T follicular helper cell (primary cell): ENCODE data around the gene TMEM255B.

Experiments
- DNase-seq: peaks from one replicate; pipeline ENCODE4 v3.0.0-alpha.2; 2020; ENCODE audit warnings: low read depth
- total RNA-seq, 2 experiments: gene quantifications; one replicate each; lab custom pipeline; 2026; lab: John Stamatoyannopoulos, UW

The TMEM255B gene
- 0.54 to 0.83 reads per million in 2 experiments for total RNA-seq

DNA sequence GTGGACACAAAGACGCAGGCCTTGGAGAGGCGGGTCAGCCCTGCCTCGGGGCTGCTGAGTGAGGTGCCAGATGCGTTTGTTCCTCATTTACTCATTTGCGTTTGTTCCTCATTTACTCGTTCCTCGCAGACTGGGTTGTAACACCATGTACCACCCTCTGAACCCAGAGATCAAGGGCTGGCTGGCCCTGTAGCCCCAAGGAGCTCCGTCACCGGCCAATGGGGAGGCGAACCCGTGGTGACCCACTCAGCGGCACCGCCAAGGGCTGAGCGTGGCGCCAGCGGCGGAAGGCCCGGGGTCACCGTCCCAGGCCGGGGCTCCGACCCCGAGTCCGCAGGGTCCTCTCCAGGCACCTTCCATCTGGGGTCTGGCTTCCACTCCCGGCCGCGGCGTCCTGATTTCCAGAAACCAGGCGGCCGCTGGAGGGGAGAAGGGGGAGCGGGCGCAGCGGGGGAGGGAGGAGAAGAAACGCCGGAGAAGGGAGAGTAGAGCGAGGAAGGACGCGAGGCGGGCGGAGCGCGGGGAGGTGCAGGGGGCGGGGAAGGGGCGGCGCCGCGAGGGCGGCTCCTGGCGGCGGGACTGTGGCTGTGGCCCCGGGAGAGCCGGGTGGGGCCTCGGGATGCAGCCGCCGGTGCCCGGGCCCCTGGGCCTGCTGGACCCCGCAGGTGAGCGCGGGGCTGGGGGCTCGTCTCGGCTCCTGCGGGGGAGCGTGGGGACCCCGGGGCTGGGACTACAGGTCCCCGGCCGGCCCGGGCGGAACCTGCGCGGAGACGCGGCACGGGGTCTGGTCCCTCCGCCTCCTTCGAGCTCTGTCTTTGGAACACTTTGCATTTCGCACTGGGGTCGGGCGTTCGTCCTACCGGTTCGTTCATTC, at the start of gene TMEM255B:
Gene TMEM255B, plus strand, starts transcription at position 576 of the 874 bp plus-strand sequence. Its CDS starts 44 bp downstream, at position 620.
- peak; percentile 62 for DNase-seq

DNA sequence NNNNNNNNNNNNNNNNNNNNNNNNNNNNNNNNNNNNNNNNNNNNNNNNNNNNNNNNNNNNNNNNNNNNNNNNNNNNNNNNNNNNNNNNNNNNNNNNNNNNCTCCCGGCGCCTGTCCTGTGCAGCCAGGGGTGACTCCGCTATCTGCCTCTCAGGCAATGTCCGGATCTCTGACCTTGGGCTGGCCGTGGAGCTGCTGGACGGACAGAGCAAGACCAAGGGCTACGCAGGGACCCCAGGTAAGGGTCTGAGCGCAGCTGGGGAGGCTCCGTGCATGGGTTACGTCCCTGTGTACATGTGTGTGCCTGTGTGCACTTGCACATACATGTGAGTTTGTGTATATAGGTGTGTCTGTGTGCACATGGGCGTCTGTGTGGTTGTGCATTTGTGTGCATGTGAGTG, 36.1 kb upstream of the TMEM255B start:
- DNase-seq = no peak

DNA sequence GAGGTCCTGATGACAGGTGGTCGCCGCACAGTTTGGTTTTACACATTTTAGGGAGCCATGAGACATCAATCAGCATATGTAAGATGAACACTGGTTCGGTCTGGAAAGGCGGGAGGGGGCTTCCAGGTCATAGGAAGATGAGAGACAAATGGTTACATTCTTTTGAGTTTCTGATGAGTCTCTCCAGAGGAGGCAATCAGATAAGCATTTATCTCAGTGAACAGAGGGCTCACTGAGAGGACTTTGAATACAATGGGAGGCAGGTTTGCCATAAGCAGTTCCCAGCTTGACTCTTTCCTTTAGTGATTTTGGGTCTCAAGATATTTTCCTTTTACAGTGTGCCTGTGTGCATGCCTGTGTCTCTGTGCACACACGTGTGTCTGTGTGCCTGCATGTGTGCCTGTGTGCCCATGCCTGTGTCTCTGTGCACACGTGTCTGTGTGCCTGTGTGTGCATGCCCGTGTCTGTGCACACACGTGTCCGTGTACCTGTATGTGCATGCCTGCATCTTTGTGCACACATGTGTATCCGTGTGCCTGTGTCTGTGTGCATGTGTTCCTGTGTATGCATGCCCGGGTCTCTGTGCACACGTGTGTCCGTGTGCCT, 35.5 kb upstream of the TMEM255B start:
- no peak for DNase-seq

DNA sequence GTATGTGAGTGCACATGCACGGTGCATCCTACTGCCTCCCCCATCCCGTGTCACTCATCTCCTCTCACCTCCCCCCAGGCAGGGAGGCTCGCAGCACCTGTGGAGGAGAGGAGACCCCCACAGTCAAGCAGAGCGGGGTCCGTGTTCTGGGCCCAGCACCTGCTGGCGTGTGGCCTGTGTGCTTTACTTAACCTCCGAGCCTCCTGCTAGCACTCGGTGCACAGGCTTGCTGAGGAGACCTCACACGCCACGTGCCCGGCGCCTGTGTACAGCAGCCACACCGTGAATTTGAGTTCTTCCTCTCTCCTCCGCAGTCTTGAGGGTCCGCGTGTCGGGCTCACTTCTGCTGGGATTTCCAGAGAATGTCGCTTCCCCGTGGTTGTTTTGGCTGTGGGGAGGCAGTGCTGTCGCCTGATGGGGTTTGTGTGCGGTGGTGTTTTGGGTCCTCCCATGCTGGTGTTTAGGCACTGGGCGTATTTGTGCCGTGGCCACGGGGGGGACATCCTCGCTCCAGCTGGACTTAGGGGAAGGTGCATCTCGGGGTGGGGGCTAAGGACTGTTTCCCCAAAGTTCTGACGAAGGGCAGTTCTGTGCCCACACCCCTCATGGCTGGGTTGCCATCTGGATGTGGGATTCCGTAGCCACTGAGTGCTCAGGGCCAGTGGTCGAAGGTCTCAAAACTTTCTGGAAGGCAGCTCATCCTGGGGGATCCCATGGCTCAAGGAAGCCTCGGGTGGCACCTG, 34.8 kb upstream of the TMEM255B start:
- DNase-seq = no peak

DNA sequence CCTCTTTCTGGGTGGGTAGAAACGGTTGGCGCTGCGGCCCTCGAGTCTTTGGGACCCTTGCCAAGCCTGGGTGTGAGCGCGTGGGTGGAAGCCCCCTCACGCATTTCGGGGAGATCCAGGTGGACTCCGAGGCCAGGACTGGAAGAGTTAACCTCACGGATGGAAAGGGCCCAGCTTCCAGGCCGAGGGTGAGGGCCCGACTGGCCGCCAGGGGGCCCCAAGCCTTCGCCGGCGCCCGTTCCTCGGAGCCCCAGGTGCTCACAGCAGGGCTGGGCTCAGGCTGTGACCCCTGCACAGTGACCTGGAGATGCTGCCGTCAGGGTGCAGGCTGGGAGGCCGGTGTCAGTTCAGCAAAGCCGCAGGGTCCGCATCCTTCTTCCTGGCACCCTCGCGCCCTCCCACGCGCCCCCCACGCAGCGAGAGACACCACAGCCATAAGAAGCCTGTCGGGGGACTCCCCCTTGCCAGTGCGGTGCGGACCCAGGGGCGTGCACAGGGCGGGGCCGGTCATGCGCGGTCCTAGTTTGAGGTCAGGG, 34.2 kb upstream of the TMEM255B start:
- peak; percentile 85 for DNase-seq

DNA sequence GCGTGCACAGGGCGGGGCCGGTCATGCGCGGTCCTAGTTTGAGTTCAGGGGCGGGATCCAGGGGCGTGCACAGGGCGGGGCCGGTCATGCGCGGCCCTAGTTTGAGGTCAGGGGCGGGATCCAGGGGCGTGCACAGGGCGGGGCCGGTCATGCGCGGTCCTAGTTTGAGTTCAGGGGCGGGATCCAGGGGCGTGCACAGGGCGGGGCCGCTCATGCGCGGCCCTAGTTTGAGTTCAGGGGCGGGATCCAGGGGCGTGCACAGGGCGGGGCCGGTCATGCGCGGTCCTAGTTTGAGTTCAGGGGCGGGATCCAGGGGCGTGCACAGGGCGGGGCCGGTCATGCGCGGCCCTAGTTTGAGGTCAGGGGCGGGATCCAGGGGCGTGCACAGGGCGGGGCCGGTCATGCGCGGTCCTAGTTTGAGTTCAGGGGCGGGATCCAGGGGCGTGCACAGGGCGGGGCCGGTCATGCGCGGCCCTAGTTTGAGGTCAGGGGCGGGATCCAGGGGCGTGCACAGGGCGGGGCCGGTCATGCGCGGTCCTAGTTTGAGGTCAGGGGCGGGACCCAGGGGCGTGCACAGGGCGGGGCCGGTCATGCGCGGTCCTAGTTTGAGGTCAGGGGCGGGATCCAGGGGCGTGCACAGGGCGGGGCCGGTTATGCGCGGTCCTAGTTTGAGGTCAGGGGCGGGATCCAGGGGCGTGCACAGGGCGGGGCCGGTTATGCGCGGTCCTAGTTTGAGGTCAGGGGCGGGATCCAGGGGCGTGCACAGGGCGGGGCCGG, 33.5 kb upstream of the TMEM255B start:
- peak; percentile 71 for DNase-seq

DNA sequence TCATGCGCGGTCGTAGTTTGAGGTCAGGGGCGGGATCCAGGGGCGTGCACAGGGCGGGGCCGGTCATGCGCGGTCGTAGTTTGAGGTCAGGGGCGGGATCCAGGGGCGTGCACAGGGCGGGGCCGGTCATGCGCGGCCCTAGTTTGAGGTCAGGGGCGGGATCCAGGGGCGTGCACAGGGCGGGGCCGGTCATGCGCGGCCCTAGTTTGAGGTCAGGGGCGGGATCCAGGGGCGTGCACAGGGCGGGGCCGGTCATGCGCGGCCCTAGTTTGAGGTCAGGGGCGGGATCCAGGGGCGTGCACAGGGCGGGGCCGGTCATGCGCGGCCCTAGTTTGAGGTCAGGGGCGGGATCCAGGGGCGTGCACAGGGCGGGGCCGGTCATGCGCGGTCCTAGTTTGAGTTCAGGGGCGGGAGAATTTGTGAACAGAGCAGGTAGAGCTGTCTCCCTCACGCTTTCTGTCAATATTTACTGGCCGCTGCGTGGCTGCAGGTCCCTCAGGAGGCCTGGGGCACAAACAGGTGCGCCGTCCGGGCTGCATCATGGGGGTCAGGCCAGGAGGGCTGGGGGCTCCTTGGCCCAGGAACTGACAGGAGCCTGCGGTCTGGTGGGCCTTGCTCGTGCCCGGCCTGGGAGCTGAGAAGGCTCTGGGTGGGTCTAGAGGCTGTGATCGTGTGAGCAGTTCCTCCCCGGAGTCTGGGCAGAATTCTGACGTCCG, 32.8 kb upstream of the TMEM255B start:
- peak; percentile 32 for DNase-seq

DNA sequence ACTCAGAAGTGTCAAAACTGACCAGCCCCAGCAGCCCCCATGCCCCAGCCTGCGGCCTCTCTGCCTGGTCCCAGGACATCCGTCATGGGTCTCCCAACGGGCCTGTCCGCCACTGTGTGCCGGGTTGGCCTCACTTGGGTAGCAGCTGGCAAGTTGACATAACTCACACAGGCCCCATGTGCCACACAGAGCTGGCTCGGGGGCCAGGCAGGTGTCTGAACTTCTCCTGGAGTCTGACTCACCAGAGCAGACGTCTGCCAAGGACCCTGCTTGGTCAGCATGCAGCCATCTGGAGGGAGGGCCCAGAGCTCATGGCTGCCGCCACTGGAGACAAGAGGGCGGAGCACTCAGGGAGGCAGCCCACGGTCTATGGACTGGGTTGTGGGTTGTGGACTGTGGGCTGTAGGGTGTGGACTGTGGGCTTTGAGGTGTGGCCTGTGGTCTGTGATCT, 32.0 kb upstream of the TMEM255B start:
- no peak for DNase-seq

DNA sequence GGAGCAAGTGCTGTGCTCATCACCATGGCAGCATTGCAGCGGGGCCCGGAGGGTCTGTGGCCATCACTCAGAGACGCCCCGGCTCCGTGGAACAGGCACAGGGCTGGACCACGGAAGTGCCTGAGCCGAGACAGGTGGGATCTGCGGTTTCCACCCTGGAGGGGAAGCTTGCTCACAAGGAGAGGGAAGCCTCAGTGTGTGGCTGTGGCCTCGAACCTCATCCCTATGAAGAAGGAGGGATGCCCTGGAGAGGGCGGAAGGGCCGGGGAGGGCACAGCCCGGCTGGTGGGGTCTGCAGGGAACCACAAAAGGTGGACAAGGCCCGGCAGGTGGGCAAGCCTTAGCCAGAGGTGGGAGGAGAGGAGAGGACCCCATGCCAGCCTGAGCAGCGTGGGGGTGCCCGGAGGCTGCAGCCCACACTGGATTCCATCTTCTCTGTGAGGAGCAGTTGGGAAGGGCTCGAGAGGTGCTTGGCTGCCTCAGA, 30.4 kb upstream of the TMEM255B start:
- DNase-seq = no peak

DNA sequence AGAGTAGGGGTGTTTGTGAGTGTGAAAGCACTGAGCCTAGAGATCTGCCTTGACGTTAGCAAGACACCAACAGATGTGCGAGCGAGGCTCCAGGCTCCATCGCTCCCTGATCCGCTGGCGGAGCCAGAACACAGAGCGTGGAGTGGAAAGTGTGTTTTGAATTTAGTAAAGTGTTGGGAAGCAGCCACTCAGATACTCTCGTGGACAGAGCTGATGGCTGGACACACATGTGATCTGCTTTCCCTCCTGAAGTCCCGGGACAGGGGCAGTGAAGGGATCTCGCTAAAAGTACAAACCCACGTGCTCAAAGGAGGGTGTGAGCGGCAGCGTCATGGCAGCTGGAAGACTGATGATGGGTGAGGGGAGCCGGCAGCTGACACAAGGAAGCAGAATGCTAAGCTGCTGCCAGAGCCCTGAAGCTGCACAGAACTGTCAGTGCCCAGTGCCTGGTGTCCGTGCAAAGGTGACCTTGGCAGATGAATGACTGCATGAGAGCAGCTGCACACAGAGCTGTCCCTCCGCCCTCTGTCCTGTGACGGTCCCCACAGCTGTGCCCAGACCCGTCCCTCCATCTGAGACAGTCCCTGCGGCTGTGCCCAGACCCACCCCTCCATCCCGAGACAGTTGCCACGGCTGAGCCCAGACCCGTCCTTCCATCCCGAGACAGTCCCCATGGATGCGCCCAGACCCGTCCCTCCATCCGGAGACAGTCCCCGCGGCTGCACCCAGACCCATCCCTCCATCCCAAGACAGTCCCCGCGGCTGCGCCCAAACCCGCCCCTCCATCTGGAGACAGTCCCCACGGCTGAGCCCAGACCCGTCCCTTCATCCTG, 29.6 kb upstream of the TMEM255B start:
- DNase-seq = no peak

DNA sequence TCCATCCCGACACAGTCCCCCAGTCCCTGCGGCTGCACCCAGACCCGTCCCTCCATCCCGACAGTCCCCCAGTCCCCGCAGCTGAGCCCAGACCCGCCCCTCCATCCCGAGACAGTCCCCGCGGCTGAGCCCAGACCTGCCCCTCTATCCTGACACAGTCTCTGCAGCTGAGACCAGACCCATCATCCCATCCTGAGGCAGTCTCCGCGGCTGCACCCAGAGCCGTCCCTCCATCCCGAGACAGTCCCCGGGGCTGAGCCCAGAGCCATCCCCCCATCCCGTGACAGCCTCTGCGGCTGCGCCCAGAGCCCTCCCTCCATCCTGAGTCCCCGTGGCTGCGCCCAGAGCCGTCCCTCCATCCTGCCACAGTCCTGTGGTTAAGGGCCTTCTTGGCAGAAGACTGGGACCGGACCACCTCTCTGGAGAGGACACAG, 28.8 kb upstream of the TMEM255B start:
- no peak for DNase-seq

DNA sequence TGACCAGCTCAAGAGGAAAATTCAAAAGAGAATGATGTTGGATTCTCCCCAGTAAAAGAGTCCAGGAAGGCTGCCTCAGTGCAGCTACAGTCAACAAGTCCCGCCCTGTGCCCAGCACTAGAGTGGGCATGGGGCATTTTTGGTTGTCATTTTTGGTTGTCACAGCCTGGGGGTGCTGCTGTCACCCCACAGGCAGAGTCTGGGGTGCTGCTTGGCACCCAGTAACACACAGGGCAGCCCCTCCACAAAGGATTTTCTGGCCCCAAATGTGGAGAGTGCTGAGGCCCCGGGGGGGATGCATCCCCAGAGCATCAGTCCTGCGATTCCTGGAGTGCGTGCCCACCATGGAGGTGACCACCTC, 28.2 kb upstream of the TMEM255B start:
- DNase-seq = no peak

DNA sequence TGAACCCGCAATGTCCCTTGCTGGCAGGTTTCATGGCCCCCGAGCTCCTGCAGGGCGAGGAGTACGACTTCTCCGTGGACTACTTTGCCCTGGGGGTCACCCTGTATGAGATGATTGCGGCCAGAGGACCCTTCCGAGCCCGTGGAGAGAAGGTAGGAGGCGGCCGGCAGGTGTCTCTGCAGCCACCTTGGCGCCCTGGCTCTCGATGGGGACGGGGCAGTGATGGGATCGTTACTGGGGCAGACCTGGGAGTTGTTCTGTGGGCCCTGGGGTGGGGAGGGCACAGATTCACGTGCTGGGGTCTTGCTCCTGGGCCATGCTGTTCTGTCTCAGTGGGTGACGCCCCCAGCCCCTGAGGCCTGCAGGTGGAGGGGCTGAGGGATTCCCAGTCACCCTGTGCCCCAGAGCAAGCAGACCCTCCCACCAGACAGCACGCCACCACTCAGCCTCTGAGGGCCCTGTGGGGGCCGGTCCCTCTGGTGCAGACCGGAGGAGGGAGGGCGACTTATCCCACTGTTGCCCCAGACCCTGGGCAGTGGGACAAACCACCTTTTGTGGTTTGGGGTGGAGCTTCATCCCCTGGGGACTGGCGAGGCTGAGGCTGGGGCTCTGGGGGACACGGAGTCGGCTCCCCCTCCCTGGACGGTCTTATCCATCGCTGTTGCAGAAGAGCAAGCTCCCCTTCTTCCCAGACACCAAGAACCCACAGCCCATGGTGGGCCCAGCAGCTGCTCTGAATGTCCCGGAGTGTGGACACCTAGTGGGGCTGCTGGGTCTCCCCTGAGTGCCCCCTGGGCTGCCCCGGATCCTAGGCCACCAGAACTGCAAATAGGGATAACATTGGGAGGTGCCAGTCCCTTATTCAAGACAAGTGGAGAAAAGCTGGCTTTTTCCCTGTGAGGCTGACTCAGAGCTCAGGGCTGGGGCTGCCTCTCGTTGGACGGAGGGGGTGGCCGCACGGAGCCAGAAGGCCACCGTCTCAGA, 27.5 kb upstream of the TMEM255B start:
- no peak for DNase-seq

DNA sequence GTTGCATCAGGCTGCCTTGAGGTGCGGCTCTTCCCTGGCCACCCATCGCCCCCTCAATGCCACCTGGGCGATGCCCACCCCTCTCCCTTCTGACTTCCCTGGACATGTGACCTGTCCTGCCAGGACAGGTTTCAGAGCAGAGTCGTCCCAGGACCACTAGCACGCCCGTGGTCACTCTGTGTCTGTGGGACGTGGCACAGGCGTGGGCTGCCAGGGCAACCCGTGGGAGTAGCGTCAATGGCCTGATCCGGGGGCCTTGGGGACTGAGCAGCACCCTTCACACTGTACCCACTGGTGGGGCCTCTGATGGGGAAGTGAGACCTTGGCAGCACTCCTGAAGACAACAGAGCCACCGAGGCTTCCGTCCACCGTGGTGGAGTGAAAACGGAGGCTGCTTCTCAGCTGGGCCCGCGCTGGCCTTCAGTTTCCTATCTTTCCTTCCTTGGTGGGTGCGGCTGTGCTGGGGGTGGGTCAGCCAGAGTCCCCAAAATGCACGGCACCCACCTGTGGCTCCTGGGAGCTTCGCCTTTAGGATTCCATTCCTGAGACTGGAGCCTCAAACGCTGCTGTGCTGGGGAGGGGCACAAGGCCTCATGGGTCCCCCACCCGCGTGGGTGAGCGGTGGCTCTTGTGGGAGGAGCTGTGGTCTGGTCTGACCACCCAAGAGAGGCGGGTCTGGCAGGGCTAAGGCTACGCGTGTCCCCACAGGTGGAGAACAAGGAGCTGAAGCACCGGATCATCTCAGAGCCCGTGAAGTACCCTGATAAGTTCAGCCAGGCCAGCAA, 26.7 kb upstream of the TMEM255B start:
- DNase-seq = no peak

DNA sequence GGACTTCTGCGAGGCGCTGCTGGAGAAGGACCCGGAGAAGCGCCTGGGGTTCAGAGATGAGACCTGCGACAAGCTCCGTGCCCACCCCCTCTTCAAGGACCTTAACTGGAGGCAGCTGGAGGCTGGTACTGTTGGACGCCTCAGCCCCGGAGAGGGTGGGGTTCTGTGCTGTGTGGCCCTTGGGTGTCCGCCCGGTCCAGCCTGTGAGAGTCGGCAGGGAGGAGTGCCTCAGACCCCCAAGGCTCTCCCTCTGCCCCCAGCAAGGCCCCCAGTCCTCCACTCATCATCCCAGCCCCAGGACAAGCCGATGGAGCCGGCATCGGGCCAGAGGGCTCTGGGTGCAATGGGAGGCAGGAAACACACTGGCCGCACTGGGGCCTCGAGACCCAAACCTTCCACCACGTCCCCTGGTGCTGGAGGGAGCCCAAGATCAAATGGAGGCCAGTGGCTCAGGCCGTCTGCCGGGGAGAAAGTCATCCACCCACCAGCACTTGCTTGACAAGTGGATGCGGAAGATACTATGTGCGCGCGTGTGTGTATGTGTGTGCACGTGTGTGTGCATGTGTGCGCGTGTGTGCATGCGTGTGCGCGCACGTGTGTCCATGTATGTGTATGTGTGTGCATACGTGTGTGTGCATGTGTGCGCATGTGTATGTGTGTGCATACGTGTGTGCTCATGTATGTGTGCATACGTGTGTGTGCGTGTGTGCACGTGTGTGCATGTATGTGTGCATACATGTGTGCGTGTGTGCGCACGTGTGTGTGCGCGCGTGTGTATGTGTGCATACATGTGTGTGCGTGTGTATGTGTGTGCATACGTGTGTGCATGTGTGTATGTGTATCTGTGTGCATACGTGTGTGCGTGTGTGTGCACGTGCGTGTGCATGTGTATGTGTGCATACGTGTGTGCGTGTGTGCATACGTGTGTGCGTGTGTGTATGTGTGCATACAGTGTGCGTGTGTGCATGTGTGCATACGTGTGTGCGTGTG, 25.8 kb upstream of the TMEM255B start:
- DNase-seq = no peak

DNA sequence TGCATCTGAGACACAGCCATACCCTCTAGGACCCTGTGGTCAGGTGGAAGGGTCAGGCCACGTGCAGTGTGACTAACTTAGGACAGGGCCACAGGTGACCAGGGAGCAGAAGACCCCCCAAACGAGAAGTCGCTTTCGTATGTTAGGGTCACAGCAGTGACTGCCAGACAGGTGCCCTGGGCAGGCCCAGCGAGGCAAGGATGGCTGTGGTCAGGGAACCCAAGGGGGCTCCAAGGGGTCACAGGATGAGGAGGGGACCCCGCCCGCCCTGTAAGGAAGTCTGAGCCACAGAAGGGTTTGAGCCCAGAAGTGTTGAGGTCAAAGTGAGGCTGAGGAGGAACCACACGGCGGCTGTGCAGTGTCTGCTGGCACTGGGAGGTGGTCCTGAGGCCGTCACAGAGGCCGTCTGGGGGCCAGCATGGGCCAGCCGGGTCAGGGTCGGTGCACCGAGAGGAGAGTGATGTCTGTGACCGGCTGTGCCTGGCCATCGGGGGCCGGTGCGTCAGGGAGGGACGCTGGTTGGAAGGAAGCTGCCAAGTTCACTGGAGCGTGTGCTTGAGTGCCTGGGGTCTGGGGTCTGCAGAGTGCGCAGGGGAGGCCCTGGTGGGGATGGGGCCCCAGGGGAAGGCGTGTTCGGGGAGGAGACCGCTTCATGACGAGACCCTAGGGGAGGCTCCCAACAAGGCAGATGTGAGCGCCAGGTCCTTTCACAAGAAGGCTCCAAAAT, 24.8 kb upstream of the TMEM255B start:
- no peak for DNase-seq
